Ishikawa (cell line): ENCODE measurements around the gene MPPE1.

Source experiments
- CREB1 ChIP-seq: IDR thresholded peaks from 2 replicates; pipeline ENCODE4 v1.6.1; 2012; ENCODE audit warnings: low read depth
- EGR1 ChIP-seq: IDR thresholded peaks from 2 replicates; pipeline ENCODE4 v1.6.1; 2012
- EP300 ChIP-seq: IDR thresholded peaks from 2 replicates; pipeline ENCODE4 v1.6.1; 2012; ENCODE audit warnings: borderline replicate concordance
- FOXM1 ChIP-seq: IDR thresholded peaks from 2 replicates; pipeline ENCODE4 v1.6.1; 2012; ENCODE audit warnings: low read depth, borderline replicate concordance
- MAX ChIP-seq: IDR thresholded peaks from 2 replicates; pipeline ENCODE4 v1.6.1; 2012
- NFIC ChIP-seq: IDR thresholded peaks from 2 replicates; pipeline ENCODE4 v1.6.1; 2012
- RAD21 ChIP-seq: IDR thresholded peaks from 2 replicates; pipeline ENCODE4 v1.6.1; 2012; ENCODE audit warnings: low read depth
- REST ChIP-seq: IDR thresholded peaks from 2 replicates; pipeline ENCODE4 v1.6.1; 2012; ENCODE audit warnings: low read depth, mild to moderate bottlenecking
- USF1 ChIP-seq: IDR thresholded peaks from 2 replicates; pipeline ENCODE4 v1.6.1; 2012
- YY1 ChIP-seq: IDR thresholded peaks from 2 replicates; pipeline ENCODE4 v1.6.1; 2012; ENCODE audit warnings: low read depth

- TF ChIP-seq RAD21 (no peak), YY1 (no peak), EP300 (no peak), FOXM1 (no peak), REST (no peak), MAX (no peak), NFIC (no peak), USF1 (no peak), EGR1 (no peak), CREB1 (no peak)
These were observed 19.4 kb upstream of the MPPE1 start for GRCh38 chr18:11927497-11927896.
